Esophagus squamous epithelium (tissue), 5 donors: Measurements from ENCODE around the gene CRTC2. TPM values are rescaled to one million over a fixed set of nuclear protein-coding genes. Genes with fewer than 3 reads are reported as not detected.

Experiments used
- DNase-seq: peaks from one replicate; lab custom pipeline; 2025; lab: John Stamatoyannopoulos, UW
- H3K27ac ChIP-seq, 4 donors: fragments of 200-600 bp; sonication (generic); one replicate each; pipeline ENCODE4 v1.5.1; 2016 to 2019; ENCODE audit warnings: mild to moderate bottlenecking in 1 of 4
- H3K27me3 ChIP-seq, 4 donors: fragments of 200-600 bp; sonication (generic); 1 replicate in 3 of 4; 2 replicates in 1 of 4; pipeline versions ENCODE4 v1.5.1 to v1.6.0; 2017 to 2021; ENCODE audit warnings: antibody characterized with exemption in 1 of 4
- H3K36me3 ChIP-seq, 3 donors: fragments of 200-600 bp; sonication (generic); one replicate each; pipeline ENCODE4 v1.5.1; 2016 to 2019
- H3K4me1 ChIP-seq, 3 donors: fragments of 200-600 bp; sonication (generic); one replicate each; pipeline ENCODE4 v1.5.1; 2017 to 2019
- H3K4me3 ChIP-seq, 4 donors: fragments of 200-600 bp; sonication (generic); 1 replicate in 3 of 4; 2 replicates in 1 of 4; pipeline ENCODE4 v1.5.1; 2016 to 2019; ENCODE audit warnings: mild to moderate bottlenecking in 2 of 4, moderate library complexity in 1 of 4
- H3K9me3 ChIP-seq, 3 donors: fragments of 200-600 bp; sonication (generic); one replicate each; pipeline ENCODE4 v1.5.1; 2016 to 2019
- CTCF ChIP-seq, 6 experiments: fragments of 450-650 bp in 4 of 6; fragments of 200-600 bp in 2 of 6; sonication (generic) in 2 of 6; IDR thresholded peaks; one replicate each; pipeline ENCODE4 v1.5.1; 2016 to 2019; ENCODE audit warnings: antibody characterized with exemption in 6 of 6, mild to moderate bottlenecking in 4 of 6, moderate library complexity in 4 of 6
- POLR2A ChIP-seq, 4 donors: fragments of 450-650 bp; IDR thresholded peaks; one replicate each; pipeline ENCODE4 v1.6.1; 2017; ENCODE audit warnings: antibody characterized with exemption in 4 of 4, mild to moderate bottlenecking in 4 of 4, moderate library complexity in 3 of 4
- WGBS, 2 donors: methylation state at CpG; one replicate each; pipeline ENCODE4 v1.1.5; 2018; 5-methylcytosine and 5-hydroxymethylcytosine counted together
- intact Hi-C: fragments of 100-400 bp; cut with DNase I; formaldehyde crosslinking; loops from one replicate; pipeline ENCODE4 v1.15.0; 2022
- total RNA-seq, 4 donors: library from RNA; depleted of rRNA; stranded (reverse); fragments of >200 nt; gene quantifications; one replicate each; pipeline ENCODE4 v1.1.0, GENCODE V29; 2016
- donor health status: DM: yes; HTN: yes; CAD: no.

Gene CRTC2
- total RNA-seq, 4 donors from 2014 or later = 7.5 to 13.2 (median 8.0) TPM

DNA sequence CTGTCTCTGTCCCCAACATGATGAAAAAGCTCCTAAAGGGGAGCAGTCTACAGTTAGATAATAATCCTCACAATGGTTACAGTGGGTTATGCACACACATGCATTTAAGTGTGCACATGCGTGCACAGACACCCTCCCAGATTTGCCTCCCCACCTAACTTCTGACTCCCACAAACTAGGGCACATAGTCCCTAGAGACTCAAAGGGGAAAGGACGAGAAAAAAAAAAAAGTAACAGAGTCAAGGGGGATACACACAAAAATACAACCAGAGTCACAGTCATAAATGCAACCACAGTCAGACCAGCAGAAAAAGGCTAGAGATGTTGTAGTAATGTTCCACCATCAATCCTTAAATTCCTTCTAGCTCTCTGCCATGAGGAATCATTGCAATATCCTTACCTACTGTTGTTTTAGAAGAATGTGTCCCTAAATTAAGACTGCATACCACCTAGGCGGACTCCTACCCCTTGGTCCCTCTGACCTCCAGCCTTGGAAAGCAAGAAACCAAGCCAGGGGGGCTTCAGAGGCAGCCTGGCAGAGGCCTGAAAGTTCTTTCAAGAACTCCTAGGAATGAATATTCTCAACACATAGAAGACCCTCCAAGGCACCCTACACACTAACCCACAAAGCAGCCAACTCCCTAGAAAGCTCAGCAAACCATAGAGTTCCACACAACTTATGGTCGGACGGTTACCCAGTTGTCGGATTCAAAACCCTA is 1.3 kb downstream of the CRTC2 start:
- Histone ChIP-seq H3K4me3 (peak overlapping the region; percentile 89 to 98 (median 92)), H3K9me3 (no peaks in the 10 kb centered on the region), H3K4me1 (peaks cover 27 to 73% (median 37%) of the 10 kb centered on the region in 3 donors), H3K27ac (peak overlapping the region; percentile 95 to 97 (median 96)), H3K36me3 (peaks cover 23 to 56% (median 29%) of the 10 kb centered on the region in 3 donors), H3K27me3 (no peaks in the 10 kb centered on the region)
- 20 to 24% methylated on average over 4 to 6 of the region's 6 CpGs for WGBS, 2 donors
- DNase-seq = no peak
- TF ChIP-seq POLR2A (IDR thresholded peaks at IDR 0.05) (no peak), CTCF (IDR thresholded peaks at IDR 0.05) (no peak)
- intact Hi-C loops = no loop called here

DNA sequence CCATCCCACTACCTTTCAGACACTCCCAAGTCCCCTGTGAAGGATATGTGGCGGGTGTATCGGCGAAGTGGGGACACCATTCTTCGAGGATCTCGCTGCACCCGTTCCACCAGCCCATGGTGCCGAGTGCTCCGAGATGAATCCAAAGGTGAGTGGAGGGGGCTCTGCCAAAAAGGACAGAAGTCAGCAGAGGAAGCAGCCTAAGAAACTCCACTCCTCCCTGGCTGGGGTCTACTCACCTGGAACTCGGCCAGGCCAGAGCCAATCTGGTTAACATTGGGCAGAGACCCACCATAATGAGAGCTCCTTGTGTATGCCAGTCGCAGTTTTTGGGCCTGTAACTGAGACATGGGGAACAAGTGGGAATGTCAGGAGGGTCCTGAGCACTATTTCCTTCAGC is 3.6 kb downstream of the CRTC2 start:
- H3K9me3 ChIP-seq = no peaks in the 10 kb centered on the region
- H3K4me1 ChIP-seq = peaks cover 25 to 50% (median 27%) of the 10 kb centered on the region in 3 donors
- H3K4me3 ChIP-seq = no peak overlapping the region
- intact Hi-C loops = no loop called here
- H3K27ac ChIP-seq = no peak overlapping the region
- DNase-seq = no peak
- H3K27me3 ChIP-seq = no peaks in the 10 kb centered on the region
- no peak for TF ChIP-seq CTCF (IDR thresholded peaks at IDR 0.05)
- no peak for TF ChIP-seq POLR2A (IDR thresholded peaks at IDR 0.05)
- H3K36me3 ChIP-seq = peaks cover 30 to 61% (median 35%) of the 10 kb centered on the region in 3 donors
- 88 to 91% methylated on average over 2 to 9 of the region's 10 CpGs for WGBS, 2 donors

- no peak overlapping the region for H3K27ac ChIP-seq
- H3K4me3 ChIP-seq = no peak overlapping the region
- no peaks in the 10 kb centered on the region for H3K9me3 ChIP-seq
- peaks cover 34 to 62% (median 35%) of the 10 kb centered on the region in 3 donors for H3K36me3 ChIP-seq
- DNase-seq = no peak
- peaks cover 22 to 40% (median 22%) of the 10 kb centered on the region in 3 donors for H3K4me1 ChIP-seq
- 76% methylated on average over 2 of the region's 4 CpGs; no CpG with 5 or more reads in 1 of the 2 donors for WGBS, 2 donors
- intact Hi-C loops = no loop called here
- H3K27me3 ChIP-seq = no peaks in the 10 kb centered on the region
- TF ChIP-seq POLR2A (IDR thresholded peaks at IDR 0.05) (no peak), CTCF (IDR thresholded peaks at IDR 0.05) (no peak)
Observed at GRCh38 chr1:153953859-153954365, 4.5 kb downstream of the CRTC2 start.

DNA sequence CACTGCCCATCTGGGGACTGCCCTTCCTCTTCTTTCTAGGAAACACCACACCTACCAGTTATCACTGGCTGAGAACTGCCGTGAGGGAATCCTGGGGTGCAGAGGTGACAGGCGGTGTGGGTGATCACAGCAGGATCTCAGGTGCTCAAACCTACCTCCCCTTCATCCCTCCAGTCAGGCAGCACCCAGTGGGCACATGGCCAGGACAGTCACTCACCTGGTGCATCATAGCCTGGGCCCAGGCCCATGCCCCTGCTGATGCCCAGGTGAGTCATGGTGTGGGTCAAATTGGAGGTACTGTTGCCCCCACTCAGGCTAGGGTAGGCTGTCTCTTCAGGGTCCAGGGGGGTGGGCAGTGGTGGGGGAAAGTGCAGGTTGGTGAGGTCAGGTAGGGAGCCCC is 6.6 kb downstream of the CRTC2 start:
- Histone ChIP-seq H3K9me3 (no peaks in the 10 kb centered on the region), H3K4me1 (peaks cover 13 to 35% (median 17%) of the 10 kb centered on the region in 3 donors), H3K27me3 (no peaks in the 10 kb centered on the region), H3K4me3 (no peak overlapping the region), H3K36me3 (peaks cover 35 to 81% (median 49%) of the 10 kb centered on the region in 3 donors), H3K27ac (no peak overlapping the region)
- DNase-seq = no peak
- no CpG with 5 or more reads among the region's 2 CpGs for WGBS, 2 donors
- intact Hi-C loops = no loop called here
- TF ChIP-seq CTCF (IDR thresholded peaks at IDR 0.05) (no peak), POLR2A (IDR thresholded peaks at IDR 0.05) (no peak)

- 89 to 95% methylated on average over 11 of the region's 11 CpGs for WGBS, 2 donors
- no peak overlapping the region for H3K27ac ChIP-seq
- DNase-seq = no peak
- H3K9me3 ChIP-seq = no peaks in the 10 kb centered on the region
- no peaks in the 10 kb centered on the region for H3K27me3 ChIP-seq
- TF ChIP-seq CTCF (IDR thresholded peaks at IDR 0.05) (no peak), POLR2A (IDR thresholded peaks at IDR 0.05) (no peak)
- H3K4me1 ChIP-seq = peaks cover 9 to 32% (median 13%) of the 10 kb centered on the region in 3 donors
- peaks cover 35 to 81% (median 49%) of the 10 kb centered on the region in 3 donors for H3K36me3 ChIP-seq
- no peak overlapping the region for H3K4me3 ChIP-seq
- intact Hi-C loops = no loop called here
Observed at GRCh38 chr1:153951183-153951582, 7.2 kb downstream of the CRTC2 start.
